Measurements from ENCODE around the gene RAB6A. TPM values are rescaled to one million over a fixed set of nuclear protein-coding genes. Genes with fewer than 3 reads are reported as not detected.
"Not testable (repeated sequence)": the region's sequence is repeated elsewhere in the genome, so short reads cannot be mapped to it uniquely, and the experiment has no call there.

Gene RAB6A
- polyA plus RNA-seq, 3 donors, result 99.4 to 110 (median 108) TPM

DNA sequence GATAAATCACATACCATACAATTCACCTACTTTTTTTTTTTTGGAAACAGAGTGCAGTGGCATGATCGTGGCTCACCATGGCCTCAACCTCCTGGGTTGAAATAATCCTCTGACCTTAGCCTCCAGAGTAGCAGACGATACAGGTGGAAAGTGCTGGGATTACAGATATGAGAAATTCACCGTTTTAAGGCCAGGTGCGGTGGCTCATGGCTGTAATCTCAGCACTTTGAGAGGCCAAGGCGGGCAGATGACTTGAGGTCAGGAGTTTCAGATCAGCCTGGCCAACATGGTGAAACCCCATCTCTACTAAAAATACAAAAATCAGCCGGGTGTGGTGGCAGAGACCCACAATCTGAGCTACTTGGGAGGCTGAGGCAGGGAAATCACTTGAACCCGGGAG is 24.9 kb downstream of the RAB6A start:
- DNase-seq, result not testable (repeated sequence)

DNA sequence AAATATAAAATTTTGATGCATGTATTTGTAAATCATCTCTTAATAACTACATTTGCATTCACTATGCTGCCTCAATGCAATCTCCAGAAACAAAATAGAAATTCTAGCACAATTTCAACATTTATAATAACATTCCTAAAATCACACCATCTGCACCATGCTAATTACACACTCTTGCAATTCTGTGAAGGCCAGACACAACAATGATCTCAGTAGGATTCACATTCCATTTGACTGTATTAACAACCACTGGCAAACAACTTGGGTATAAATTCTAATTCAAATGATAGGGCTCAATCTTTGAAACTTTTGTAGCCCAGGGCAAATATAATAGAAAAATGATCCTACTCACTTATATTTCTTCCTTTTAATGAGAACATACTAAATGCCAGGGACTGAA is 25.9 kb downstream of the RAB6A start:
- no peak for DNase-seq

DNA sequence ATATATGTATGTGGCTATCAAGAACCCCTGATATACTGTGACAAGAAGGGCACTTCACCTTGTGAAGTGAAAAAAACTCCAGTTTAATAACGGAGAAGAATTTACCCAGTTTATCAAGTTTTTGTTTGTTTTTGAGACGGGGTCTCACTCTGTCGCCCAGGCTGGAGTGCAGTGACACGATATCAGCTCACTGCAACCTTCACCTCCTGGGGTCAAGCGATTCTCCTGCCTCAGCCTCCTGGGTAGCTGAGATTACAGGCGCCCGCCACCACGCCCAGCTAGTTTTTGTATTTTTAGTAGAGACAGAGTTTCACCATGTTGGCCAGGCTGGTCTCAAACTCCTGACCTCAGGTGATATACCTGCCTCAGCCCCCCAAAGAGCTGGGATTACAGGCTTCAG is 26.9 kb downstream of the RAB6A start:
- not testable (repeated sequence) for DNase-seq

DNA sequence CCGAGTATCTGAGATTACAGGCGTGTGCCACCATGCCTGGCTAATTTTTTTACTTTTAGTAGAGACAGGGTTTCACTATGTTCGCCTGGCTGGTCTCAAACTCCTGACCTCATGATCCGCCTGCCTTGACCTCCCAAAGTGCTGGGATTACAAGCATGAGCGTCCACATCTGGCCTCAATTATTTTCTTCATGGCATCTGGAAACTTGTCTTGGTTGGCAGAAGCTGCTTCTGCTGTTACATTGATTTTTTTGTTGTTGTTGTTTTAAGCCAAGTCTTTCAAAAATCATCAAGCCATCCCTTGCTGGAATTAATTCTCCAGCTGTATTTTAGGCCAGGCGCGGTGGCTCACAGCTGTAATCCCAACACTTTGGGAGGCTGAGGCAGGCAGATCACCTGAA is 27.9 kb downstream of the RAB6A start:
- DNase-seq, result not testable (repeated sequence)

DNA sequence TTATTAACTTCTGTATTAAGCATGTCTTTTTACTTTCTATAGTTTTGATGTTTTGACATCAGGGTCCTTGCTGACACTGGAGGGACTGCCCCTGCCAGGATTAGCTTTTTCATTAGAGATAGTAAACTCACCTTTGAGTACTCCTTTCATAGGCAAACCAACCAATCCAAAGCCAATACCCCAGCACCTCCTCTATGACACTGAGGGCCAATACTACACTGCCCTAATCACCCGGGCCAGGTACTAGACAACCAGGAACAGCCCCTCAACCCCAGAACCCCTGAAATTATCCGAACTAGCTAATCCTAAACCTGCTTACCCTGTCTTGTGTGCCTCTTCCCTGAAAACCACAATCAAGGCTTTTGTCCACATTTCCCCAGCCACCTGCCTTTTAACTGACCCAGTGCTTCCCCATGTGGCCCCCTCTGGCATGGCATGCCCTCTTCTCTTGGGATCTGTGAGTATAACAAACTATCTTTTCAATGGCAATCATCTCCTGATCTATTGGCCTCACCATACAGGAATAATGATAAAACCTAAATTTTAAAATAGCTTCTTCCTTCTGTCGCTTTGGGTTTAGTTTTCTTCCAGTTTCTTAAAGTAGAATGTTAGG is 31.2 kb downstream of the RAB6A start:
- DNase-seq, result no peak

DNA sequence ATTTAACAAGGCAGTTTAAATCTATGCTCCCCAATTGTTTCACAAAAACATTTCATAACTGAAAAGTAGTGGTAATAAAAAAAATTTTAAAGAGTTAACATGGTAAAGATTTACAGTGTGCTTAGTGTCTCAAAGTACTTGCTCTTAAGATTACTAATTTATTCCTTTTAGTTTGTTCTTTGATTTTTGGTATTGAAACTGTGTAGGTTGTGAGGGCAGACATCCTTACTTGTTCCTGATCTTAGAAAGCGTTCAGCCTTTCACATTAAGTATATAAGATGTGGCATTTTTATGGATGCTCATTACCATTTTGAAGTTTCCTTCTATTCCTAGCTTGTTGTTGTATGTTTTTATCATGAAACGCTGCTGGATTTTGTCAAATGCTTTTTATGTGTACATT is 32.9 kb downstream of the RAB6A start:
- no peak for DNase-seq

DNA sequence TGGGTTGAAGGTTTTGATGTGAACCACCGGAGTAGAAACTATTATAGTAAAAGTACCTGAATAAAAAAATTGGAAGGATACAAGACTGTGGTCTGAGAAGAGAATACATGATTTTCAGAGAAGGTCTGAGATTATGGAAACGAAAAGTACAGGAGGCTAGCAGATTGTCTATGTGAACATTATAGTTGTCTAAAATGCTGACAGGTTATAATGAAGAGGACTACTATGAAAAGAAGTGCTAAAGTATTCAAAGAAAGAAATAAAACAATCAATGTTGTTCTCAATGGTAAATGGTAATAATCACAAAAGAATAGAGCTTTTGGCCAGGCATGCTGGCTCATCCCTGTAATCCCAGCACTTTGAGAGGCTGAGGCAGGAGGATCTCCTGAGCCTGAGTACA is 34.0 kb downstream of the RAB6A start:
- DNase-seq, result no peak

DNA sequence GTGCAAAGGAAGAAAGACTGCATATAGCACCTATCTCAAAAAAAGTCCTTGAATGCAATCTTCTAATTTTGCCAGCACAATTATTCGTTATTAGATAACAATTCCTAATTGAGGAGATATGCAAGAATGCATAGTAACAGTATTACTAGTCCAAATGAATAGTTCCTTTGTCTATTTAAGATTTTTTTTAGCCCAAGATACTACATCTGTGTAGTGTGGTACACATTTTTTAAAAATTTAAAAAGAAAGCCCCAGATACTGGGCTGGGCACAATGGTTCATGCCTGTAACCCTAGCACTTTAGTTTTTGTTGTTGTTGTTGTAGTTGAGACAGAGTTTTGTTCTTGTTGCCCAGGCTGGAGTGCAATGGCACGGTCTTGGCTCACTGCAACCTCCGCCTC is 43.7 kb downstream of the RAB6A start:
- DNase-seq, result no peak

DNA sequence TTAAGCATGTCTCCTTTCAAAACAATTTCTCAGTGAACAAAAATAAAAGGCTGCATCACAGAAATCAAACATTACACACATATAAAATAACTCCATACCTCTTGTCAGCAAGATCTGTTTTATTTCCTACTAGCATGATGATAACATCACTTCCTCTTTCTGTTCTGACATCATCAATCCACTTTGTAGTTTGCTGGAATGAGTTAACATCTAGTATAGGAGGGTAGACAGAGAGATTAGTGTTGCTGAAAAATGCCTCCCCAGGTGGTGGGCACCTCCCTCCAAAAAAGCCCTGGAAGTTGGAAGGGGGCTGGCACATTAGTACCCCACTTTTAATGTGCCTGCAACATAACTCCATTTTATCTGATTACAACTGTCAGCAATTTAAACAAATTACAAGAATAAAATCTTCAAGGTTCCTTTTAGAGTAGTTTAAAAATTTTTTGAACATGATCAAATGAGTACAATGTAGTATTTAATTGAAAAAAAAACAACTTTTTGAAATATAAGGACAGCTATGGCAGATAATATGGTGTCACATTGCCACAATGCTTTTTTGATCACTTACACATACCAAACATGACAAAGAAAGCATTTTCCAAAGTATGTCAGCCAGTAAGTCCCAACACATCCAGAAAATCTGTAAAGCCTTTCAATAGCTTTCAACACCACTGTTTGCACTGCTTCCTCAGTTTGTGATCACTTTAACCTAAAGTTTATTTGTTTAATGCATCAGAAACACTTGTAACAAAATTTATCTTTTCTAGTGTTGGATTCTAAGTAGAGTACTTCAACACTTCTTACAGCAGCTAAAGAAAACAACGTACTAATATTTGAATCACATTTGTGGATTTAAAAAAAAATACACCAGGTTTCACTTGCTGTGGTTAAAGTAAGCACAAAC is 44.5 kb downstream of the RAB6A start:
- no peak for DNase-seq

DNA sequence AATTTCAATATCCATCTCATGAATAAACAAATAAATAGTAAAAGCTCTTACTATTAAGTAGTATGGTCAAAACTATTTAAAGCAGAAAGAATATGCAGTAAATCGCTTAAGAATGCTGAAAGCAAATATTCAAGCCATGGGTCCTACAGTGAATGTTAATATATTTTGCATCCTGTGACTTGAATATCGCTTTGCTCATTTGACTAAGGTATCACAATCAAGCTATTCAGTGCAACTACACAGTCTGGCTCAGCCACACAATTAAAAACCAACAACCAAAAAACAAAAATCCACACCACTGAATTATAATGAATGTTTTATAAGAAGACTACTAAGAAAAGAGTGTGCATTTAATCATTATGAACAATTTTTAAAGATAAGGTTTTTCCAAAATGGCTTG is 45.3 kb downstream of the RAB6A start:
- DNase-seq, result no peak

DNA sequence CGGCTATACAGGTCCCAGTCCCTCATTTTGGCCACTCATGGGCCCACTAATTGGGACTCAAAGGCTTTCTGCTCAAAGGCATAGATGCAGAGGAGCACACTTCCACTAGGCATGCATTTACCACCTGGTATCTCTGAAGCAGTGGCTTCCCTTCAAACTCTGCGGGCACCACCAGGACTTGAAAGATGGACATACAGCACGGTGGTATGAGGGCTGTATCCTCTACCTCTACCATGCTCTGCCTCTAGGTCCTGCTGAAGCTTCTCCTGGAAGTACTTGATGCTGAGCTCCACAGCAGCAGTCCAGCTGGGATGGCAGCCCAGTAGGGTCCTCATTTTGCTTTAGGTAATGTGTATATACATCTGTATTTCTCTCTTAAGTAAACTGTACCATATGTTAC is 49.9 kb downstream of the RAB6A start:
- DNase-seq, result no peak

DNA sequence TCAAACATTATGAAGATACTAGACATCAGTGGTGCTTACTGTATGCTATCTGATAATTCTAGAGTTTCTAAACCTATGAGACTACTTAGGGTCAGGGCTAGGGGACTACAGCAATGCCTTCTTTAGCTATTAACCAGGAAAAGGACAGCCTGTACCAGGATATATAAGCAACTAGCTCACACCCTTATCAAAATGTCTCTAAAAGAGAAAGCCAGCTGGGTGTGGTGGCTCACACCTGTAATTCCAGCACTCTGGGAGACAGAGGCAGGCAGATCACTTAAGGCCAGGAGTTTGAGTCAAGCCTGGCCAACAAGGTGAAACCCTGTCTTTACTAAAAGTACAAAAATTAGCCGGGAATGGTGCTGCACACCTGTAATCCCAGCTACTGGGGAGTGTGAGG is 55.8 kb downstream of the RAB6A start:
- no peak for DNase-seq

DNA sequence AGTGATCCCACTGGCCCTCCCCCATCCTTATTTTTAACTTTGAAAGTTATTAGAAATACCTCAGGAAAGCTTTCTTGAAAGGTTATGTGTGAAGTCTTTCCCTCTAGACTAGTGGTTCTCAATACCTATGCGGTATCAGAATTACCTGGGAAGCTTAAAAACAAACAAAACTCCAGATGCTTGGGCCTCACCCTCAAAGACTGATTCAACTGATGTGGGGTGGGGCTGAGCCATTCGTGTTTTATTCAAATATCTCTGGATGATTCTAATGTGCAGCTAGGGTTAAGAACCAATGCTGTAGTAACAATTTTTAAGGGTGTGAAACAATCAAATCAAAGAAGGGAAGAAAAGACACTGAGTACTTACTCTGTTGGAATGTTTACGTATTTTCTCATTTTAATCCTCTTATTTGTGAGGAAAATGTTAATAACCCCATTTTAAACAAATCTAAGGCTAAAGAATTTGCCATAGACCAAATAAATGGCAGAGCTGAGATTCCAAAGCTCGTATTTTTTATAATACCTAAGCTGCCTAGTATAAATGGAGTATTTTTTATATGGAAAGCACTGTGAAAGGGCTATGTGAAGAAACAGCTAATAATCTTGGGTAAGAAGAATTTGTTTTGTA is 66.9 kb downstream of the RAB6A start:
- no peak for DNase-seq

DNA sequence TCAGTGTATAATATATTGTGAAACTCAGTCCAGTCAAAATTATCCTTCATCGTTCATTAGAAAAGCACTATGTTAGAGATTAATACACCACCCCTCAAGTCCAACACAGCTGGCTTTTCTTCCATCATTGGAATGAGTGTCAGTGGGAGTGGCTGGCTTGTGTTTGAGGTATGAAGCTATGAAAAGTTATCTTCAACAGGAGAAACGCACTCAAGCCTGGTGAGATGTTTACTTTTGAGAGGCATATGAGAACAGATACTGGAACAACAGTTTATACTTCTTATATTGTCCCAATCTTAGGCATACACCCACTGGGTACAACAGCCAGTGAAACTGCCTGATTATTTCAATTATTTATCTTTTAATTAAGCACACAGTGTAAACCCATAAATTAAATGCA is 80.2 kb downstream of the RAB6A start:
- DNase-seq, result no peak

DNA sequence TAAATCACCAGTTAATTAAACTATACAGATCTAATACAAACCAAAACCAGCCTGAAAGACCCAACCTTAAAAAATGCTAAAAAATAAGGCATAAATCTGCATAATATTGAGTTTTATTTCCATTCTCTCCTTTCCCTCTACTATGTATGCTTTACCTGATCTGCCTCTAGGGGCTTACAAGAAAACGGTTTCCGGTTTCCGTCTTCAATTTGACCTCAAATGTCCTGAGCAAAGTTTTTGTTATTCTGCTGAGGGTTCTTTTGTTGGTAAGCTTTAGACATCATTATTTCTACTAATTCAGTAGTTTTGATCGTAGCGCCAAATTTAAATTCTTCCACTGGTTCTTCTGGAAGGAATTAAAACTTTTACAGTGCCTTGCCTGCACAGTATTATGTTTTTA is 84.3 kb downstream of the RAB6A start:
- DNase-seq, result not testable (repeated sequence)

DNA sequence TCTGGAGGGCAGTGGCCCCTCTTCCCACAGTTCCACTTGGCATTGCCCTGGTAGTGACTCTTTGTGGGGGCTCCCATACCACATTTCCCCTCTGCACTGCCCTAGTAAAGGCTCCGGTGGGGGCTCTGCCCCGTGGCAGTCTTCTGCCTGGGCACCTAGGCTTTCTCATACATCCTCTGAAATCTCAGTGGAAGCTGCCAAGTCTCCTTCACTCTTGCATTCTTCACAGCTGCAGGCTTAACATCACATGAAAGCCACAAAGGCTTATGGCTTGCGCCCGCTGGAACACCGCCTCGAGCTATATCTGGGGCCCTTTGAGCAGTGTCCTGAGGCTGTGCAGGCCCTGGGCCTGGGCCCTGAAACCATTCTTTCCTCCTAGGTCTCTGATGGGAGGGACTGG is 89.2 kb downstream of the RAB6A start:
- no peak for DNase-seq

DNA sequence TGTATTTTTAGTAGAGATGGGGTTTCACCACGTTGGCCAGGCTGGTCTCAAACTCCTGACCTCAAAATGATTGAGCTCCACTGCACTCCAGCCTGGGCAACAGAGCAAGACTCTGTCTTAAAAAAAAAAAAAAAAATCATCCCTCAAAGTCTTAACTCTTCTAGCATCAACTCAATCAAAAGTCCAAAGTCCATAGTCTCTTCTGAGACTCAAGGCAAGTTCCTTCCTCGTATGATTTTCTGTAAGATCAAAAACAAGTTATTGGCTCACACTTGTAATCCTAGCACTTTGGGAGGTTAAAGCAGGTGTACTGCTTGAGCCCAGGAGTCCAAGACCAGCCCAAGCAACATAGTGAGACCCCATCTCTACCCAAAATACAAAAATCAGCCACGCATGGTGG is 90.1 kb downstream of the RAB6A start:
- no peak for DNase-seq

DNA sequence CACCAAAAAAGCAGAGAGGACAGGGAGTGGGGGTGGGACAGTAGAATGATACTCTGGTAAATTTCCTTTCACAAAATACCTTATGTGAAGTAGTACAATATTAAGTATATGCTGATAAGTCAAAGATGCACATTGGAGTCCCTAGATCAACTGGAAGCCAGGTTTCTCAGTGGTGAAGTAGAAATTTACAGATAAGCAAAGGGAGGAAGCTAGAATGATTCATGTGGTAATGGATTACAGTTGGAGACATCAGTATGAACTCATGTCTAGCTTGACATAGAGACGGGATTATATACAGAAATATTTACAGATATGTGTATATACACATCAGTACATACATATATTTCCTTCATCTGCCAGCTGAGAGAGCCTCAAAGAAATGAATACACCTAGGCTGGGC is 93.0 kb downstream of the RAB6A start:
- no peak for DNase-seq

DNA sequence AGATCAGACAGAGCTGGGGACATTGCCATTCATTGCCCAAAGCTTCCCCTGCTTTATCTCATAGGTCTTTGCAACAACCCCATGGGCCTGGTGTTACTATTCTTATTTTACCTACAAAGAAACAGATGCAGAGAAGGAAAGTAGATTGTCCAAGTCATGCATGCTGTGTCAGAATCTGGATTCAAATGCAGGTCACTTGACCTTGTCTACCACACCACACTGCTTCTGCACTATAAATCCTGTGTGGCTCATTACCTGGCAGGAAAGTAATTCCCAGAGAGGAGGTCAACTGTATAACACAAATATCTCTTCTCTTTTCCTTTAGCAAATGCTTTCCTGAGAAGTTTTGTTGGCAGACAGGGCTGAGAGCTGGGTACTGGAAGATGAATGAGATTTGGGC is 96.0 kb downstream of the RAB6A start:
- no peak for DNase-seq

DNA sequence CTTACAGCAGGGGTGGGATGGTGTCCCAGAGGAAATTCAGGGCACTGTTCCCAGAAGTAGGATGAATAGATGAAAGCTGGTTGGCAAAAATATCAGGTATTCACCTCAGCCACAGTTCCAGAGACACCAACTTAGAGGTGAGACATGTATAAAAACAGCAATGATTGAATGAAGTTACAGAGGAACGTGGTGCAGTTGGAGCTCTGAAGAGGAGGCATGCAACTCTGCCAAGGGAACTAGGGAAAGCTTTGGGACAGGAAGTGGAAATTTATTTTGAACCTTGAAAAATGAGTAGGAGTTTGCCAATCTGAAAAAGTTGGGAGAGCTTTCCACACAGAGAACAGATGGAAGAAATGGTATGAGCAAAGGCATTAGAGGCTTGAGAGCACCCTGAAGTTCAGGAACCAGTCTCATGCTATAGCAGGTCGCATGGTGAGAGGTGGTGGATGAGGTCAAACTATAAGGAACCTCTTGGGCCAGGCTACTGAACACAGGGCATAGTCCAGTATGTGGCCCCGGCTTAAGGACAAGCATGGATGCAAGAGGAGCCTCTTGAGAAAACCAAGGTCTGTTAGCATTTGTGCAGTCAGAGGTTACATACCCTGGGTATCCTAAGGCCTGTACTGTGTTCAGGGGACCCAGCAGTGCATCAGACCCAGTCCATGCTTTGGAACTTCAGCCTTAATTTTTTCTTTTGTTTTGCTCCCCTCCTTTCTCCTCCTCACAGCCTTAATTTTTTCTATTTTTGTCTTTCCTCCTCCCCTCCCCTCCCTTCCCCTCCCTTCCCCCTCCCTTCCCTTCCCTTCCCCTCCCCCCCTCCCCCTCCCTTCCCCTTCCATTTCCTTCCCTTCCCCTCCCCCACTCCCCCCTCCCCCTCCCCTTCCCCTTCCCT is 97.0 kb downstream of the RAB6A start:
- no peak for DNase-seq

DNA sequence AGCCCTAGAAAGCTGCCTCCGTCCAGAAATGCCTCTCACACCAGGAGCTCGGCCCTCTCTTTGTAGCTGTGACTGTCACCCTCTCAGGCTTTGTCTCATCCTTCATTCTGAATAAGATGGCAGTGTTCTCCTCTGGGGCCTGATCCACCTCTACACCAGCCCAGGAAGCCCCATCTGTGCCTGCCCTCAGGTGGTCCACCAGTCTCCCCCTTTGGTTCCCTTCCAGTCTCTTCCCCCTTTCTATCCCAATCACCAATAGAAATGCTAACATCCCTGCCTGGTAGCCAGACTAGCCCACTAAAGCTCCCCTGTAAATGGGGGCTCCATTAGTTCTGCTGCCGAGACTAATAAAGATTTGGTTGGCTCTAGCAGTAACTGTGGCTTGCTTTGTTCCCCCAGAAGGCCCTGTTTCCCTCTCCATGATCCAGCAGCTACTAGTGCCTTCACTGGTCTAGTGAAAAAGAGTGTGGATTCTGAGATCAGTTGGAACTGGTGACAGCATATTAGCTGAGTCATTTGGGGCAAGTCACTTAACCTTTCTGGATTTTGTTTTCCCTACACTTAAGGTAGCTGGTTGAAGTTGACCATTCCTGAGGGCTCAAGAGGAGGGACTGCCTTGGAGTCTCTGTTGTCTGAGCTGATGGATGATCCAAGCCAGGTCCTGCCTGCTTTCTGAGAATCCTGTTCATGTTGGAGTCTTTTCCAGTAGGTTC is 98.3 kb downstream of the RAB6A start:
- DNase-seq, result no peak
